H4 (cell line): ENCODE data around the gene HMGXB3. TPM values are rescaled to one million over a fixed set of nuclear protein-coding genes. Genes with fewer than 3 reads are reported as not detected.
"Not testable (repeated sequence)": the region's sequence is repeated elsewhere in the genome, so short reads cannot be mapped to it uniquely, and the experiment has no call there.

Source experiments
- DNase-seq: peaks from one replicate; pipeline ENCODE4 v3.0.0-alpha.2; 2015; ENCODE audit warnings: low spot score
- total RNA-seq: library from RNA; depleted of rRNA; stranded (reverse); fragments of >200 nt; shearing (Covaris generic); gene quantifications from 2 replicates; pipeline ENCODE4 v1.2.3, GENCODE V29; 2014; rRNA removed

HMGXB3 gene
- total RNA-seq, 1 experiment from 2014 or later: 21.1 TPM

GRCh38 chr5:150082889-150083288, 82.3 kb downstream of the HMGXB3 start:
- no peak for DNase-seq

- DNase-seq: not testable (repeated sequence)
Measured at GRCh38 chr5:150084754-150085153, 84.2 kb downstream of the HMGXB3 start.

GRCh38 chr5:150085191-150085912, 84.8 kb downstream of the HMGXB3 start:
- no peak for DNase-seq

DNA sequence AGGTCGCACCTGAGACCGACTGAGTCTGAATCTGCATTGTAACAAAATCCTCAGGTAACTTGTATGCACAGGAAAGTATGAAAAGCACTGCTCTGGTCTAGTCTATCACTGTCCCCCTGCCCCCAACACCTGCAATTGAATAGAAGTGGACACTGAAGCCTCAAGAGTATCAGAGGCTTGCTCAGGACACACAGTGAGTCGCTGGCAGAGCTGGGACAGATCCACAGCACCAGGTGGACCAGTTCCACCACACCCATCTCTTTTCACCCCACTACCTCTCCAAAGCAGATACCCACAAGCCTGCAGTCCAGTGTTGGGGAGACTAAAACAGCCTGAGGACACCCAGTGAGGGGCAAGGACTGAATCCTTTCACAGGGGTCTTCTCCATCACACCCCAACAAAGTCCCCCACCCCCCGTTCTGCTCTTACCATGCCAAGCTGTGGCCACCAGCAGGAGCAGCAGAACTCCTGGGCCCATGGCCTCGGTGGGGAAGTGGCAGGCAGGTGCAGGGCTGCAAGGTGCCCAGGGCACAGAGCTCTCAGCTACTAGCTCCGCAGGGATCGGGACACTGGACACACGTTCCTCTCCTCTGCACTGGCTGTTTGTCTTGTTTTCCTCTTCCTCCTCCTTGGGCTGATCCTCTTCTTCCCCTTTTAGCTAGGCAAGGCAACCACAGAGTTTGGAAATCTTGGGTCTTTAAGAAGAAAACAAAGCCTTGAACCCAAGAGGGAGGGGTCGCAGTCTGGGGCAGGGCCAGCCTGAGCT, 85.6 kb downstream of the HMGXB3 start, which contains the start of gene CSF1R:
CSF1R (minus strand) TSS at position 605 of the 766 bp plus-strand sequence; CDS start at position 478, 127 bp downstream.
- DNase-seq: no peak

DNA sequence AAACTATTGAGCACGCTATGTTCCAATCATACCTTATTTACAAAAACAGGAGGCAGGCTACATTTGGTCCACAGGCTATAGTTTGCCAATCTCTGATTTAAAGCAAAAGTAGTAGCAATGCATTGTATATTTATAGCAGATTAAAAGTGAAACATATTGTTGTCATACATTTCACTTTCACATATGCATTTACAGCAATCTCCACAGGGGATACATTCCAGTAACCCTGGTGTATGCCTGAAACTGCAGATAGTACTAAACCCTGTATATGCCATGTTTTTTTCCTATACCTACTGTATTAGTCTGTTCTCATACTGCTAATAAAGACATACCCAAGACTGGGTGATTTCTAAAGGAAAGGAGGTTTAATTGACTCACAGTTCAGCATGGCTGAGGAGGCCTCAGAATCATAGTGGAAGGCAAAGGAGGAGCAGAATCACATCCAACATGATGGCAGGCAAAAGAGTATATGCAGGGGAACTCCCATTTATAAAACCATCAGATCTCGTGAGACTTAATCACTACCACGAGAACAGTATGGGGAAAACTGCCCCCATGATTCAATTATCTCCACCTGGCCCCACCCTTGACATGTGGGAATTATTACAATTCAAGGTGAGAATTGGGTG, 91.7 kb downstream of the HMGXB3 start:
- no peak for DNase-seq

GRCh38 chr5:150097152-150097551, 96.6 kb downstream of the HMGXB3 start:
- no peak for DNase-seq

DNA sequence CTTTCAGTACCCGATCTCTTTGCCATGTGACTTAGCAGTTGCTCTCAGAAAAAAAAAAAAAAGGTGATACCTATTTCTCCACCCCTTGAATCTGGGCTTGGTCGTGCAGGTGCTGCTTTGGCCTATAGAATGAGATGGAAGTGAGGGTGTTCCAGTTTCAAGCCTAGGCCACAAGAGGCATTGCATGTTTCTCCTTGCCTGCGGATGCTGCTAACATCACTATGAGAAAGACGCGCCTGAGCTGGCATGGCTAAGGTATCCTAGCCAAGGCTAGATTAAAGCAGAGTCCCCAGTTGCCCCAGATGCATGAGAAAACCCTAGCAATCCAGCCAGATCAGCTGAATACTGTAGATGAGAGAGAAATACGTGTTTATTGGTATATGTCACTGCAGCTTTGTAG, 100.5 kb downstream of the HMGXB3 start:
- DNase-seq: no peak

Other genes starting within 250 kb of the HMGXB3 start
- gene PDE6A, start 55.9 kb upstream of the HMGXB3 start, total RNA-seq: 0.02 TPM in 1 of 2 replicates, not detected in the other
- gene SLC26A2, start 40.0 kb upstream of the HMGXB3 start, total RNA-seq: 7.1 and 9.6 TPM in 2 replicates
- 4.0 and 7.4 TPM in 2 replicates for gene TIGD6, start 85 bp upstream of the HMGXB3 start, total RNA-seq
- 0.02 TPM in 1 of 2 replicates, not detected in the other for gene CSF1R, start 85.8 kb downstream of the HMGXB3 start, total RNA-seq
- 21.6 and 30.1 TPM in 2 replicates for gene PDGFRB, start 155.1 kb downstream of the HMGXB3 start, total RNA-seq
- not detected in 2 replicates for gene CDX1, start 166.0 kb downstream of the HMGXB3 start, total RNA-seq
- gene SLC6A7, start 189.3 kb downstream of the HMGXB3 start, total RNA-seq: not detected in 2 replicates